GM18520 (cell line): ENCODE measurements around the gene KRTAP5-7.
"Not testable (repeated sequence)": the region's sequence is repeated elsewhere in the genome, so short reads cannot be mapped to it uniquely, and the experiment has no call there.

Experiments
- ATAC-seq: cut with Tn5 transposase; IDR thresholded peaks from one replicate; pipeline ENCODE4 v1.9.1; 2021; ENCODE audit not compliant: unreplicated experiment

The KRTAP5-7 gene

DNA sequence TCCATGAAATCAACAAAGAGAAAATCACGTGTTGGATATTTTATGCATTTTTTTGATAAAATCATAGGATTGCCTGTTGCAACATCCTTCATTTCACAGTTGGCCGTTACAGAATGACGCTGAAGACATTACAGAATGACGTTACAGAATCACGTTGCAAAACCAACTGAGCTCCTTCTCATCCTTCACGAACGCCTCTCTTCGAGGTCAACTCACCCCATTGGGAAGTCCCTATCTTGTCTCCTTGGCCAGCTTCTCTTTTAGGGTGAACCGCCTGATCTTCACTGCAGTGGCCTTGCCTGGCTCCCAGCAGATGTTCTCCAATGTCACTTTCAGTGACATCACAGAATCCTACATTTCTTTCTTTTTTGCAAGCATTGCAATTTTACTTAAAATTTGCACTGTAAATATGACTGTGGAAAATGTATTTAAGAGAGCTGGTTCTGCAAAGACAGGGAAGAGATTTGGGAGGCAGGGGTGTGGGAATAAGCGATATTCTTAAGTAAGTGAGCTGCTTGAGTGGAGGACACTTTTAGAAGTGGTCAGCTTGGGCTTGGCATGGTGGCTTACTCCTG, 5.1 kb downstream of the KRTAP5-7 start:
- no peak for ATAC-seq

DNA sequence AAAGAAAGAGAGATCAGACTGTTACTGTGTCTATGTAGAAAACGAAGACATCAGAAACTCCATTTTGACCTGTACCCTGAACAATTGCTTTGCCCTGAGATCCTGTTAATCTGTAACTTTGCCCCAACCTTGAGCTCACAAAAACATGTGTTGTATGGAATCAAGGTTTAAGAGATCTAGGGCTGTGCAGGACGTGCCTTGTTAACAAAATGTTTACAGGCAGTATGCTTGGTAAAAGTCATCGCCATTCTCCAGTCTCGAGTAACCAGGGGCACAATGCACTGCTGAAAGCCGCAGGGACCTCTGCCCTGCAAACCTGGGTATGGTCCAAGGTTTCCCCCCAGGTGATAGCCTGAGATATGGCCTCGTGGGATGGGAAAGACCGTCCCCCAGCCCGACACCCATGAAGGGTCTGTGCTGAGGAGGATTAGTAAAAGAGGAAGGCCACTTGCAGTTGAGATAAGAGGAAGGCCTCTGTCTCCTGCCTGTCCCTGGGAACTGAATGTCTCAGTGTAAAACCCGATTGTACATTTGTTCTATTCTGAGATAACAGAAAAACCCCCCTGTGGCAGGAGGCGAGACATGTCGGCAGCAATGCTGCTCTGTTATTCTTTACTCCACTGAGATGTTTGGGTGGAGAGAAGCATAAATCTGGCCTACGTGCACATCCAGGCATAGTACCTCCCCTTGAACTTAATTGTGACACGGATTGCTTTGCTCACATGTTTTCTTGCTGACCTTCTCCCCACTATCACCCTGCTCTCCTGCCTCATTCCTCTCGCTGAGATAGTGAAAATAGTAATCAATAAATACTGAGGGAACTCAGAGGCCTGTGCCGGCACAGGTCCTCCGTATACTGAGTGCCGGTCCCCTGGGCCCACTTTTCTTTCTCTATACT, 7.9 kb downstream of the KRTAP5-7 start:
- ATAC-seq = not testable (repeated sequence)

DNA sequence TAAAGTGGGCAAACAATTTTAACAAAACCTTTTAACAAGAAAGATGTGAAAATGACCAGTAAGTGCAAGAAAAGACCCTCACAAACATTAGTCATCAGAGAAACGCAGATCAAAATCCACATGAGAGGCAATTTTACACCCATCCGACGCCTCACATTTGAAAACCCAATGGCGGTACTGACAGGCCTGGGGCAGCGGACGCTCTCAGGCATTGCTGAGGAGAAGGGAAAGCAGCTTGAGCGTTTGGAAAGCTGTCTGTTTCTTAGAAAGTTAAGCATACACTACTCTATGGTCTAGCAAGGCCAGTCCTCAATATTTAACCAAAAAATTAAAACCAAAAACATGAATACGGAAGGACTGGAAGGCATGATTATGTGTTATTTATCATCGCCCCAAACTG, 8.8 kb downstream of the KRTAP5-7 start:
- no peak for ATAC-seq

DNA sequence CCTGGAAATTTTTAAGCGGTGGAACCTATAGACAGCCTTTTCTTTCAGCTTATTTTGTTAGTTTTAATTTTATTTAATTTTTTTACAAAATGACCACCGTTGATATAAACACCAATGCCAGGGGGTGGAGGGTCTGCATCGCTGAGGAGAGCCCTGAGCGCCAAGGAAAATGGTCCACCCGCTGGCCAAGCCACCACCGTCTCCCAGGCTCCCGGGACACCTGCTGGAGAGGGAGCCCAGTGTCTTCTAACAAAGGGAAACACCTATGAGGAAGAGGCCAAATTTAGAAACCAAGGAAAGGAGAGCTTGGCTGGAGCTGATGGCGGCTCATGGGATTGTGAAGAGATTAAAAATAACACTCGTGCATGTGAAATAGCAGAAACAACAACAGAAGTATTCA, 10.5 kb downstream of the KRTAP5-7 start:
- no peak for ATAC-seq

DNA sequence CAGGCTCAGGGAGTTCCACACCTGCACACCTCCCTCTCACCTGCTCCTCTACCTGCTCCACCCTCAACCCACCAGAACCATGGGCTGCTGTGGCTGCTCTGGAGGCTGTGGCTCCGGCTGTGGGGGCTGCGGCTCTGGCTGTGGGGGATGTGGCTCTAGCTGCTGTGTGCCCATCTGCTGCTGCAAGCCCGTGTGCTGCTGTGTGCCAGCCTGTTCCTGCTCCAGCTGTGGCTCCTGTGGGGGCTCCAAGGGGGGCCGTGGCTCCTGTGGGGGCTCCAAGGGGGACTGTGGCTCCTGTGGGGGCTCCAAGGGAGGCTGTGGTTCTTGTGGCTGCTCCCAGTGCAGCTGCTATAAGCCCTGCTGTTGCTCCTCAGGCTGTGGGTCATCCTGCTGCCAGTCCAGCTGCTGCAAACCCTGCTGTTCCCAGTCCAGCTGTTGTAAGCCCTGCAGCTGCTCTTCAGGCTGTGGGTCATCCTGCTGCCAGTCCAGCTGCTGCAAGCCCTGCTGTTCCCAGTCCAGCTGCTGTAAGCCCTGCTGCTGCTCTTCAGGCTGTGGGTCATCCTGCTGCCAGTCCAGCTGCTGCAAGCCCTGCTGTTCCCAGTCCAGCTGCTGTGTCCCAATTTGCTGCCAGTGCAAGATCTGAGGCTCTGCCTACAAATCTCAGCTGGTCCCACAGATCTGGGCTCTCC, 11.1 kb downstream of the KRTAP5-7 start, which contains the start of gene KRTAP5-8:
TSS of gene KRTAP5-8 (plus strand) at position 49 of the 689 bp plus-strand sequence. CDS start at position 80, 31 bp downstream.
- not testable (repeated sequence) for ATAC-seq

DNA sequence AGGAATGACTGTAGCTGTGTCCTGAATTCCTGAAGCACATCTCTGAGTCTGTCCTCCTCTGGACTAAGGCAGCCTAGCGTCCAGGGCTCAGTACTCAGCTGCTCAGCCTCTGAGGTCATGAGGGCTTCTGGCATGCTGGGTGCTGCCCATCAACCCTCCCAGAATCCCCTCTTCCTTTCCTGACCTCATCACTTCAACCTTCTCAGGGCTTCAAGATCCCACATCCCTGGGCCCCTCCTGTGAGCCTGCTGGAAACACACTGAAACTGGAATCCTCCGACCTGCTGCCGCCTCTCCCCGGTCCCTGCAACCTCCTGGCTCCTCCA, 11.6 kb downstream of the KRTAP5-7 start:
- ATAC-seq = no peak

DNA sequence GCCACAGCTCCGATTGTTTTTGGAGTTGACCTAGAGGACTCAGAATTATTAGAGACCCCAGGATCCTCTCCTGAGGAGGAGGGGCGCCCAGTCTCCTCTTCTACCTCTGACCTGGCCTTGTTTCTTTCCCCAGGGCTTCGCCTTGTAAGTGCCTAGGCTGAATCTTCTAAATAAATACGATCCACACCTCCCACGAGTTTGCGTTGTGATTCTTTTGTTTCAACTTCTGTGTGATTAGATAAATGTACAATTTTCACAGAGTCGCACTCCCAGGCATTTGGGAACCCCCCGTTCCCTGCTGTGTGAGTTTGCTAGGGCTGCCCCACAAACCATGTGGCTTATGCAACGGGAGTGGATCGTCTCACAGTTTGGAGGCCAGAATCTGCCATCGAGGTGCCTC, 11.9 kb downstream of the KRTAP5-7 start:
- no peak for ATAC-seq

DNA sequence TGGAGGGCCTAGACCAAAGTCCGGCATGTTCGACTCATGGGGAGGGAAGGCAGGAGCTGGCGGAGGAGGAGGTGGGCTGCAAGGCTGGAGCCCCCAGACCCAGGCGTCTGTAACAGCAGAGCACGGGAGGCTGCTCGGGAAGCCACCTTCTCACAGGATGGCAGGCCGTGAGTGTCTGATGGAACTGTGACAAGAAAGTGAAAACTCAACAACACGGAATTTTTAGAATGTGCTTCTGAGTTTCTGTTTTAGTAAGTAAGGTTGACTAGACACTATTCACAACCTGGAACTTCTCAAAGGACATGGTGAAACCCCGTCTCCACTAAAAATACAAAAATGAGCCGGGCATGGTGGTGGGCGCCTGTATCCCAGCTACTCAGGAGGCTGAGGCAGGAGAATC, 12.9 kb downstream of the KRTAP5-7 start:
- not testable (repeated sequence) for ATAC-seq

DNA sequence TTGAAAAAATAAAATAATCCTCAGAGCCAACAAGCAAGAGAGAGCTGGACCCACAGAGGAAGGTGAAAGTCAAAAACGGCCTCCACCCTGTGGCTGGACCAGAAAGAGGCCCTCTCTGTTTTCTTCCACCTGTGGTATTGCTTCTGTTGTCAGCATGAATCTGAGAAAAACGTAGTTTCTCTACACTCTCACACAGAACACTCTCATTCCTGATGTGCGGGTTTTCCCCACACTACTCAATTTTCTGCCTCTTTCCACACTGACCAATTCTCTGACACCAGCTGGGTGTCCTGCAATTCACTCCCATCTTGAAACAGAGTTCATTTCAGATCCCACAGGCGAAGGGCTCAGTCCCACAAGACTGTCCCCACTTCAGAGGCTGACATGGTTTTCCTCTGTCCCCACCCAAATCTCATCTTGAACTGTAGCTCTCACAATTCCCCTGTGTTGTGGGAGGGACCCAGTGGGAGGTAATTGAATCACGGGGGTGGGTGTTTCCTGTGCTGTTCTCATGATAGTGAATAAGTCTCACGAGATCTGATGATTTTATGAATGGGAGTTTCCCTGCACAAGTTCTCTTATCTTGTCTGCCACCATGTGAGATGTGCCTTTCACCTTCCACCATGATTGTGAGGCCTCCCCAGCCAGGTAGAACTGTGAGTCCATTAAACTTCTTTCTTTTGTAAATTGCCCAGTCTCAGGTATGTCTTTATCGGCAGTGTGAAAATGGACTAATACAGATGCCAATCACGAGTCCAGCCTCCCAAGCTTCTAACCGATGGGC, 13.6 kb downstream of the KRTAP5-7 start:
- not testable (repeated sequence) for ATAC-seq

DNA sequence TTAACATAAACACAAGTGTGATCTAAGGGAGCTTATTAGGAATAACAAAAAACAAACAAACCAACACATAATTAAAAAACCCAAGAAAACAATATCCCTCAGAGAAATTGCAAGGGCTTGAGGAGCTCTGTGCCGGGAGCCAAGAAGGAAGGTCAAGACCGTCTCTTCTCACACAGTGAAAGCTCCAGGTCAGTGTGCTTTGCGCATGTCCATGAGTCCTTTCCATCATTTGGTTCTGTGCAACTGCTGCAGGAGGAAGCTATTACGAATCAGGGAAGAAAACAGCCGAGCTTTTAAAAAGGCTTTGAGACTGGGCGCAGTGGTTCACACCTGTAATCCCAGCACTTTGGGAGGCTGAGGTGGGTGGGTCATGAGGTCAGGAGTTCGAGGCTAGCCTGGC, 15.3 kb downstream of the KRTAP5-7 start:
- ATAC-seq = no peak

DNA sequence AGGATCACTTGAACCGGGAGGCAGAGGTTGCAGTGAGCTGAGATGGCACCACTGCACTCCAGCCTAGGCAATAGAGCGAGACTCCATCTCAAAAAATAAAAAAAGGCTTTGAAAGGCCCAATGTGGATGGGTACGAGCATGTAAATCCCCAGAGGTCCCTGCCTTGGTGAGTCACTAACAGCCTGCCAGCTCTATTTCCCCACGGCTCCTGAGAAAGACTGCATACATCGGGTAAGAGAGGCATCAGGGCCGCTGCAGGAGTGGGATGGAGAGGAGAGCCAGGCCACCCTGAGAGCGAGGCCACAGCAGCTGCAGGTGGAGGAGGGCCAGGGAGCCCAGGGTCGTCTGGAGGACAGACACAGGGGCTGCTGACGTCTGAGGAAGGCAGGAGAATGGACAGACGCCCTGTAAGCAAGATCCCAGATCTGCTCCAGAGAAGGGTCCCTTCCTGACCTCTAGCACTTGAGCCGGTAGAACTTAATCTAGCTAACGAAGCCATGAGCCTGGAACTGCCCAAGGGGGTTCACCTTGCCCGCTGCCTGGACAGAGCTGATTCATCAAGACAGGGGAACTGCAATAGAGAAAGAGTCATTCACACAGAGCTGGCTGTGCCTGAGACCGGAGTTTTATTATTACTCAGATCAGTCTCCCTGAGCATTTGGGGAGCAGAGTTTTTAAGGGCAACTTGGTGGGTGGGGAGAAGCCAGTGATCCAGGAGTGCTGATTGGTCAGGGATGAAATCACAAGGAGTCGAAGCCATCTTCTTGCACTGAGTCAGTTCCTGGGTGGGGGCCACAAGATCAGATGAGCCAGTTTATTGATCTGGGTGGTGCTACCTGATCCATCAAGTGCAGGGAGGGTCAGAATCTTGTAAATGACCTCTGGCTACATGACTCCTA, 16.1 kb downstream of the KRTAP5-7 start:
- ATAC-seq = no peak

DNA sequence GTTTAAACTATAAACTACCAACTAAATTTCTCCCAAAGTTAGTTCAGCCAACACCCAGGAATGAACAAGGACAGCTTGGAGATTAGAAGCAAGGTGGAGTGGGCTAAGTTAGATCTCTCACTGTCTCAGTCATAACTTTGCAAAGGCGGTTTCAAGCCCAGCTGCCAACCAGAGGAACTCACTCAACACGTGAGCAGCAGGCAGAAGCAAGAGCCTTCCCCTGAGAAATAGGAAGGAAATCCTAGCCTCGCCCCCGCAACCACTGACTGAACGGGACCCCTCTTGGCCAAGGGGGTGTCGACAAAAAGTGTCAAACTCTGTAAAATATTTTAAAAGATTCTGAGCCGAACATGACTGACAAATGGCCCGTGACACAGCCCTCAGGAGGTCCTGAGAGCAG, 16.8 kb downstream of the KRTAP5-7 start:
- no peak for ATAC-seq

DNA sequence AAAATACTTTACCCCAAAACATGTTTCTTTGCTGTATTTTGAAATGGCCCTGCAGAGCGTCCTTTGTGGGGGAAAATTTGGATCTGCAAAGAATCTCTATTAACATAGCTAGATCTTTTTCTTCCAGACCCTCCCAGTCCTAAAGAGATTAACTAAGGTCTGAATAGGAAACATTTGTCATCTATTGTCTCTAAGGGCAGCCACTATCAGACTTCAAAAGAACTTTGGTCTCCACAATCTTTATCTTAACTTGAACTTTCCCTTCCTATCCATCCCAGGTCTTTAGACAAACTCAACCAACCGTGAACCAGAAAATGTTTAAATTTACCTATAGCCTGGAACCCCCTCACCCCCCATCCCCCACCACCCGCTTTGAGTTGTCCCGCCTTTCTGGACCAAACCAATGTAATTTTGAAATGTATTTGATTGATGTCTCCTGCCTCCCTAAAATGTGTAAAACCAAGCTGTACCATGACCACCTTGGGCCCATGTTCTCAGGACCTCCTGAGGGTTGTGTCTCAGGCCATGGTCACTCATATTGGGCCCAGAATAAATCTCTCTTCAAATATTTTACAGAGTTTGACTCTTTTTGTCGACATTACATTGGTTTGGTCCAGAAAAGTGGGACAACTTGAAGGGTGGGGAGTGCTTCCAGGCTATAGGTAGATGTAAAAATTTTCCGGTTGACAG, 17.6 kb downstream of the KRTAP5-7 start:
- no peak for ATAC-seq

DNA sequence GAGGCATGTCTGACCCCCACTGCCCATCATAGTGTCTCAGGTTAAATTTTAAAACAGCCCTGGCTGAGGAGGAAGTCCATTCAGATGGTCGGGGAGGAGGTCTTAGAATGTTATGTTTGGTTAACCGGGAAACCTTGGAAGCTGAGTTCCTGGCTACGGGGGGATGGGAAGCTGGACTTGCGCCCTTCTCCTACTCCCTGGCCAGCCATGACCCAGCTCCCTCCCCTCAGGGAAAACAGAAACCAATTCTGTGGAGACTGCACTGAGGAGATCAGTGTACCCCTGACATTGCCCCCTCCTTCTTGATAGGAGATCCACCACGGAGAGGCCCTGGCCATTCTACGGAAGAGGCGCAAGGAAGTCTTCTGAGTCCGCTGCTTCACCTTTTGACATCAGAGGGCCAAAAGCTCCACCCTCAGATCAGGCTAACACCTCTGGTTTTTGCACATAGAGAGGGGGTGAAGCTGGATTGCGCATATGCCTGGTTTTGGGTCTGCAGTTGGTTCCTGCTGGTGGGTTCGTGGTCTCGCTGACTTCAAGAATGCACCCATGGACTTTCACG, 18.4 kb downstream of the KRTAP5-7 start:
- ATAC-seq = no peak

DNA sequence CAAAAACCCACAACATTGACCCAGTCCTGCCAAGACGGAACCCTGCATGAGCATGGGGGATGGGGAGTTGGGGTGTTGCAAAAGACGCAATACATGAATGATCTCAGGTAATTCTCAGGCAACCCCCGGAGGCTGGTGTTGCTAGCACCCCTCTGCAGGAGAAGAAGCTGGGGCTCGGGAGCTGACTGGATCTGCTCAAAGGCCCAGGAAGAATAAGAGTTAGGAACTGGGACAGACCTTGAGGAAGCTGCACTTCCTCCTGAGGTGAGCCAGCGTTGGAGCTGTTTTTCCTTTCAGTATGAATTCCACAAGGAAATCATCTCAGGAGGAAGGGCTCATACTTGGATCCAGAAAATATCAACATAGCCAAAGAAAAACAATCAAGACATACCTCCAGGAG, 21.1 kb downstream of the KRTAP5-7 start, which contains the start of gene KRTAP5-9:
TSS of gene KRTAP5-9 (plus strand) at position 301 of the 400 bp plus-strand sequence. CDS start 238 bp downstream, outside the sequence.
- ATAC-seq = no peak

DNA sequence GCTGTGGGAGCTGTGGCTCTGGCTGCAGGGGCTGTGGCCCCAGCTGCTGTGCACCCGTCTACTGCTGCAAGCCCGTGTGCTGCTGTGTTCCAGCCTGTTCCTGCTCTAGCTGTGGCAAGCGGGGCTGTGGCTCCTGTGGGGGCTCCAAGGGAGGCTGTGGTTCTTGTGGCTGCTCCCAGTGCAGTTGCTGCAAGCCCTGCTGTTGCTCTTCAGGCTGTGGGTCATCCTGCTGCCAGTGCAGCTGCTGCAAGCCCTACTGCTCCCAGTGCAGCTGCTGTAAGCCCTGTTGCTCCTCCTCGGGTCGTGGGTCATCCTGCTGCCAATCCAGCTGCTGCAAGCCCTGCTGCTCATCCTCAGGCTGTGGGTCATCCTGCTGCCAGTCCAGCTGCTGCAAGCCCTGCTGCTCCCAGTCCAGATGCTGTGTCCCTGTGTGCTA, 21.7 kb downstream of the KRTAP5-7 start:
- ATAC-seq = no peak

DNA sequence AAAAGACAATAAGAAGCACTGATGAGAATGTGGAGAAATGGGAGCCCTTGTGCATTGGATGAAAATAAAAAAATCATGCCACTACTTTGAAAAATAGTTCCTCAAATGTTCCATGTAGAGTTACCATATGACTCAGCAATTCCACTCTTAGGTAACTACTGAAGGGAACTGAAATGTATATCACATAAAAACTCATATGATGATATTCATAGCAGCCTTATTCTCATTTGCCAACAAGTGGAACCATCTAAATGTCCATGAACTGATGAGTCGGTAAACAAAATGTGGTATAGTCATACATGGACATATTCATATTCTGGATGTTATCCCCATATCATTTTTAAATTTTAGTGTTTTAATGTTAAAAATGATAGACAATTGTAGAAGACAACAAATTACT, 24.6 kb downstream of the KRTAP5-7 start:
- ATAC-seq = no peak

DNA sequence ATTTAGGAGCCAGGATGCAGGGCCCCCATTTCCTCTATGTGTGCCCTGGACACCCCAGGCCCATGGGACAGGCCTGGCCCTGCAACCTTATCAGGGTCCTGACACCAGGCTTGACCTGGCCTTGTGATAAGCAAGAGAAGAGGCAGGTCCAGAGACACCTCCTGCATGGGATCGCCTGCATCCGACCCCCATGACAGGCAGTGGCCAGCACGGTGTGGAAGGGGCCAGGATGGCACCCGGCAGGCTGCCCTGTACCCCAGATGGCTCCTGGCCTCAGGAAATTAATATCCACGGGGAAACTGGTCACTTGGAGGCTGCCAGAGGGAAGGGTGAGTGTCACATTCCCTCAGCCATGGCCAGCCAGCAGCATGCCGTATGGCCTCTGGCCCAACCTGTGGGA, 27.9 kb downstream of the KRTAP5-7 start:
- ATAC-seq = no peak

DNA sequence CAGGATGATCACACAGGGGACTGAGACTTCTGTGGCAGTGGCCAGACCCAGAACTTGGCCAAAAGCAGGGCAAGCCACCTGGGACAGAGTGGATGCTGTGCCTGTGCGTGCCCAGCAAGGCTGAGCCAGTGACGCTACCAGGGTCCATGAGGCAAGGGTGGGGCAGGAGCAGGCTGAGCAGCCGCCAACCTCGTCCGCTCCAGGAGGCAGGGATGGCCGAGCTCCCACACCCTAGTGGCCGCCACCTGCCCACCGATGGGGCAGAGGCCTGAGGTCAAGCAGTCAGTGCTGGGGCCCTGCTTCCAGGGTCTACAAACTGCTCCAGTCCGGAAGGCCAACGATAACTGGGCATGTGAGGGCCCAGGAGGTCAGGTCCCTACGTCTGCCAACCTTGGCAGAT, 28.4 kb downstream of the KRTAP5-7 start:
- no peak for ATAC-seq
